ENCODE results near the gene NR2C2.

DNA sequence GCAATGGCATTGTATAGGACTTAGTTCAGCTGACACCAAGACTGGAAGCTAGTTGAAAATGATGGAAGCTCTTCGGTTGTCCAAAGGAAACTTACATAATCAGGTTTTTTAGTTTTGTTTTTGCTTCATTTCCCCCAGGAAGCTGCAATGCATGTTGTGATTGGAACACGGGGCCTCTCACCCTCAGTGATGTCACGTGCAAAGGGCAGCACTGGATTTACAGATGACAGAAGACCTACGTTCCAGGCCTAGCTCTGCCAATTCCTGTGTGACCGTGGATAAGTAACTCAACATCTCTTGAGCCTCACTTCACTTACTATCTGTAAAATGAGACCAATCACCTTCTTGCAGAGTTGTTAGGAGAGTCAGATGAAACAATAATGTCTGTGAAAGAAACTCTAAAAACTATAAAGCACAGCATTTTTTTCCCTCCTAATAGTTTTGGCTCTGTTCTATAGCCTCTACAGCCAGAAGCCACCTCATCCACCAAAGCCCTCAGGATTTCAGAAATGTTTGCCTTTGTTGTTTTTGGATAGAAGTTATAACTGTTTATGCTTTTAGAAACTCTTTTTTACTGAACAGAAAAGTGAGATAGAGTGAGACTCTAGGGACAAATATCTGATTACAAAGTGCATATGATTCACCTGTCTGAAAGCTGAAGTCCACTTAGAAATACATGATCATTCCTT, 146.9 kb downstream of the NR2C2 start:
- TF ChIP-seq POLR2A (IDR thresholded peaks at IDR 0.05) (no peak), CTCF (IDR thresholded peaks at IDR 0.05) (no peak)
